ENCODE results near the gene CPEB4.

- TF ChIP-seq, protein P1, sequence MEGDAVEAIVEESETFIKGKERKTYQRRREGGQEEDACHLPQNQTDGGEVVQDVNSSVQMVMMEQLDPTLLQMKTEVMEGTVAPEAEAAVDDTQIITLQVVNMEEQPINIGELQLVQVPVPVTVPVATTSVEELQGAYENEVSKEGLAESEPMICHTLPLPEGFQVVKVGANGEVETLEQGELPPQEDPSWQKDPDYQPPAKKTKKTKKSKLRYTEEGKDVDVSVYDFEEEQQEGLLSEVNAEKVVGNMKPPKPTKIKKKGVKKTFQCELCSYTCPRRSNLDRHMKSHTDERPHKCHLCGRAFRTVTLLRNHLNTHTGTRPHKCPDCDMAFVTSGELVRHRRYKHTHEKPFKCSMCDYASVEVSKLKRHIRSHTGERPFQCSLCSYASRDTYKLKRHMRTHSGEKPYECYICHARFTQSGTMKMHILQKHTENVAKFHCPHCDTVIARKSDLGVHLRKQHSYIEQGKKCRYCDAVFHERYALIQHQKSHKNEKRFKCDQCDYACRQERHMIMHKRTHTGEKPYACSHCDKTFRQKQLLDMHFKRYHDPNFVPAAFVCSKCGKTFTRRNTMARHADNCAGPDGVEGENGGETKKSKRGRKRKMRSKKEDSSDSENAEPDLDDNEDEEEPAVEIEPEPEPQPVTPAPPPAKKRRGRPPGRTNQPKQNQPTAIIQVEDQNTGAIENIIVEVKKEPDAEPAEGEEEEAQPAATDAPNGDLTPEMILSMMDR (IDR thresholded peaks at IDR 0.05), result no peak
- TF ChIP-seq EZH2 (IDR thresholded peaks at IDR 0.05; ENCODE audit: borderline replicate concordance, insufficient read depth, low read depth, low read length, poor library complexity, severe bottlenecking), result no peak
These were observed 75.2 kb downstream of the CPEB4 start for GRCh38 chr5:173963182-173963838.

All from B cell (primary cell).